Superior temporal gyrus (tissue), 1 donor: ENCODE measurements around the gene JAG1.

ENCODE experiments used
- DNase-seq: peaks from one replicate; pipeline ENCODE4 v3.0.0-alpha.2; 2016; ENCODE audit errors: extremely low spot score

JAG1 gene

GRCh38 chr20:10673842-10674683 lies at the start of gene JAG1:
TSS of gene JAG1 (minus strand) at chr20:10673999. CDS start at chr20:10673530, 469 bp downstream.
- peak; percentile 96 for DNase-seq

- DNase-seq = no peak
Measured at GRCh38 chr20:10721976-10722375, 48.2 kb upstream of the JAG1 start.

GRCh38 chr20:10721137-10721896 lies 47.5 kb upstream of the JAG1 start:
- DNase-seq = no peak

DNA sequence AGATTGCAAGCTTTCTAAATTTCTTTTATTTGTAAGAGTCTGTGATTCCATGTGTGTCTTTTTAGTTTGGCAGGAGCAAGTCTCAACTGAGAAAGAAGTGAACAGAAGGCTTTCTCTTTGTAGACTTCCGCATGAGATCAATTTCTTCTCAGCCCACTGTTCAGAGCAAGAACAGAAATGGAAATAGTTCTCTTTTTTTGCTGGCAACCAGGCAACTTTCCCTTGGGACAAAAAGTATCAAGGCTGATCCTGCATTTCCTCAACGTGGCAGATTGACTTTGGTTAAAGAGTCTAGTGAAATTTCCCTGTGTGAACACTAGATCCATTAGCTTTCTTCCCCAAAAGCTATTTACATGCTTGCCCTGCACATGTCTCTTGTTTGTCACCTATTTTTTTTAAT lies 46.8 kb upstream of the JAG1 start:
- DNase-seq = no peak

- DNase-seq = no peak
Measured at GRCh38 chr20:10719740-10720385, 46.1 kb upstream of the JAG1 start.

DNA sequence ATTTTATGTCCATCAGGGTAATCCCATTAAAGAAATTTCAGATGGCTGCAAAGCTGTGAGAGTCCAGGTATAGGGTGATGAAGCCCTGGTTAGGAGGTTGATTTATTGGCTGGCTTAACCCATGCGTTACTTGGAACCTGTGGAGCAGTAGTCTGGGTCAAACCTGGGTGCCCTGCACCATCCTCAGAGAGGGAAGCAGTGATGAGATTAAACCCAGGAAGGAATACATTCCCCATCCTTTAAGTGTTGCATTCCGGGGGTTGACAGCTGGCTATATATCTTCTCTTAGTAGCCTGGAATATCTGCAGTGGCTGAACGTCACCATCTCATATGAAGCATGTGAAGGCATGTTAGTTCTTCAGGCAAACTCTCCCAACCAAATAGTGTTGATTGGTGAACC lies 44.9 kb upstream of the JAG1 start:
- DNase-seq = no peak

GRCh38 chr20:10716855-10717254 lies 43.1 kb upstream of the JAG1 start:
- no peak for DNase-seq

GRCh38 chr20:10715035-10715434 lies 41.2 kb upstream of the JAG1 start:
- DNase-seq = no peak

- DNase-seq = no peak
Measured at GRCh38 chr20:10714236-10714975, 40.6 kb upstream of the JAG1 start.

DNA sequence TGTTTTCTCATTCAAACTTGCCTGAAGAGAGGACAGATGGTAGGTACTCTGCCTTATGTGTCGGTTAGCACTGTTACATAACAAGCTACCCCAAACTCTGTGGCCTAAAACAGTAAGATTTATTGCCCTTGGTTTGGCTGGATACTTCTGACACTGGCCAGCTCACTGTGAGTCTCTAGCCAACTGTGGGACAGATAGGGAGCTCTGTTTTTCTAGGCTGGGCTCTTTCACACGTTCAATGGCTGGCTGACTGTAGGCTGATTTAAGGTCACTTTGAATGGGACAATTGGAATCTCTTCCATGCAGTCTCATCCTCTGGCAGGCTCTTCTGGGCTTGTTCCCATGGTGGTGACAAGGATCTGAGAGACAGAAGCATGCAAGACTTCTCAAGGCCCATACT lies 39.4 kb upstream of the JAG1 start:
- no peak for DNase-seq

DNA sequence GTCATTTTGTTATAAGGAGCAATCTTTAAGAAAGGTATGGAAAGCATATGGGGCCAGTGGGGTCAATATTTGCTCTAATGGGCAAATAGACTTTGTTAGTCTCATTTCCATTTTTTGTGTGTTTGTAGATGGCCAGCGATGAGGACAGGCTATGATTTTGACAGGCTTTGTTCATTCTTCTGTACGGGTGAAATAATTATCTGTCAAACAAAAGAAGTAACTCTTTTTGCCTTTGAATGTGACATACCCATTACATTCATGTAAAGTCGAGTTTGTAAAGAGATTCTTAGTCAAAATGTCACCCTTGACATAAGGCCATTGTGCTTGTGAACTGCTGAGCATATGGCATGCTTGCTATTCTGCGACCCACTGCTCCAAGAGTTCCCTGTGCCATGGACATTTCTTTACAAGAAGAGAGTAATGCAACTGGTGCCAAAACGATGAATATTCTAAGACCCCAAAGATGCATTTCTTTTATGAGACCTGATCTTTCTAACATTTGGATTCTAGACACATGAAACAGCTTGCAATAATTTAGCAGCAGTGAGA lies 38.2 kb upstream of the JAG1 start:
- no peak for DNase-seq

GRCh38 chr20:10710991-10711775 lies 37.4 kb upstream of the JAG1 start:
- no peak for DNase-seq

- no peak for DNase-seq
Measured at GRCh38 chr20:10709916-10710315, 36.1 kb upstream of the JAG1 start.

DNA sequence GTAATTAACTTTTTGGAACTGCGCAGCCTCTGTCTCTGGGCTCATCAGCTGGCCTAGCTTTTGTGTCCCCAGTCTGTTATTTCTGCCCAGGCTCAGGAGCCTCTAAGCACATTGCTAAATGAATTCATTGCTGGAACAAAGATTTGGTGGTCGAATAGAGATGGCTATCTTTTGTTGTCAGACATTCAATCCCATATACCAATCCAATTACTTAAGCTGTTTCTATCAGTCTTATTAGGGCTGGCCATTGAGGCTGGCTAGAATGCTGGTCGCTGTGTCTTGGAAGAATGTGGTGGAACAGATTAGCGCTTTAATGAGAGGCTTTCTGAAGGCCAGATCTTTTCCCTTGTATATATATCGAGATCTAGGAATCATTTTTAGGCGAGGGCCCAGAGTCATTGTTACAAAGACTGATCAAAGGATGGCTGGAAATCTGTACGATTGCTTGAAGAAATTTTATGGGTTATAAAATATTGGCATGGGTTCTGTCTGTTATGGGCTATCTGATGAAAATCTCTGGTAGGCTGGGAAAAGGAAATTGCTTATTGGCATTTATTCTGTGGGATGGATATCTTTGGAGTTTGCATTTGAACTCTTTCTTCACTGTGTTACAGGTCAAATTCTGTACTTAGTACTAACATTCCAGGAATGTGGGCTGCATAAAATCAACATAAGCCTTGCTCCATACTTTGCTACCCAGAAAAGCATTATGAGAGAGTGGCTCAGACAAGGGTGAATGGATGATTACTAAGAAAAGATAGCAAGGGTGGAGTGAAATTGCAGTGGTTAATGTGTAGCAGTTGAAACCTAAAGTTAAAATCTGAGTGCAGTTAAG lies 34.8 kb upstream of the JAG1 start:
- no peak for DNase-seq

GRCh38 chr20:10707791-10708190 lies 34.0 kb upstream of the JAG1 start:
- DNase-seq = no peak

GRCh38 chr20:10707068-10707467 lies 33.3 kb upstream of the JAG1 start:
- no peak for DNase-seq

- no peak for DNase-seq
Measured at GRCh38 chr20:10706460-10706811, 32.6 kb upstream of the JAG1 start.

- no peak for DNase-seq
Measured at GRCh38 chr20:10705801-10706459, 32.1 kb upstream of the JAG1 start.

- DNase-seq = no peak
Measured at GRCh38 chr20:10701607-10702006, 27.8 kb upstream of the JAG1 start.
